Activated CD8-positive, alpha-beta memory T cell treated with anti-CD3 and anti-CD28 coated beads, Interleukin-2, amount 50 U/mL, for 24 hours (primary cell): ENCODE results near the gene NUP188.

Source experiments
- DNase-seq: peaks from one replicate; pipeline ENCODE4 v3.0.0-alpha.2; 2020; ENCODE audit errors: extremely low read depth

NUP188 gene

GRCh38 chr9:129007766-129008468, 60.4 kb downstream of the NUP188 start:
- DNase-seq: no peak

- no peak for DNase-seq
Measured at GRCh38 chr9:129008469-129008965, 61.0 kb downstream of the NUP188 start.

GRCh38 chr9:129008986-129009583, 61.6 kb downstream of the NUP188 start:
- DNase-seq: no peak

- no peak for DNase-seq
Measured at GRCh38 chr9:129009584-129010141, 62.2 kb downstream of the NUP188 start.

DNA sequence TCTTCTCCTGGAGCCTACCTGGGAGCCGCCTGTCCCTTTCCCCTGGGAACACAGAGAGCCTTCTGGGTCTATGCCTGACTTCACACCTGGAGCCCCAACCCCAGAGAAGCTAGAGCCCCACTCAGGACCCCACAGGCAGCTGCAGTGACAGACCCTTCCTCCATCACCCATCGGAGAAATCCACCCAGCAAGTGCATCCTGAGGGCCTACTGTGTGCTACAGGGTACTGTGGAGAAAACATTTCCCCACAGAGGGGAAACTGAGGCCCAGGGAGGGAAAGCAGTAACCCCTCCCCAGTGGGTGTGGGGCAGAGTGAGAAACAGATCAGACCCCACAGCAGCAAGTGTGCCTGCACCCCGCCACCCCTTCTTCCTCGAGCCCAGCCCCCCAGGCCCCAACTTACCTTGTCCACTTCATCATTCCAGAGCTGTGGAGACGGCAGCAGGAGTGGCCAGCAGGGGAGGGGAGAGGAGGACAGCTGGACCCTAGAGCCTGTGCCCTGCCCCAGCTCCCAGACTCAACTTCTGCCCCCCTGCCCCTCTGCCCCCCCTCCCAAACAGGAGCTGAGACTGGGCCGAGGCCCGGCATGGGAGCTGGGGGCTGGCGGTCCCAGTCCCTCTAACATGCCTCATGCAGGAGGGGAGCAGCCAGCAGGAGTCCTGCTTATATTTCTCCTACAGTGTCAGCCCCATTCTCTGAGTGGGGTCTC, 62.9 kb downstream of the NUP188 start:
- DNase-seq: no peak

- DNase-seq: no peak
Measured at GRCh38 chr9:129011170-129011569, 63.7 kb downstream of the NUP188 start.

DNA sequence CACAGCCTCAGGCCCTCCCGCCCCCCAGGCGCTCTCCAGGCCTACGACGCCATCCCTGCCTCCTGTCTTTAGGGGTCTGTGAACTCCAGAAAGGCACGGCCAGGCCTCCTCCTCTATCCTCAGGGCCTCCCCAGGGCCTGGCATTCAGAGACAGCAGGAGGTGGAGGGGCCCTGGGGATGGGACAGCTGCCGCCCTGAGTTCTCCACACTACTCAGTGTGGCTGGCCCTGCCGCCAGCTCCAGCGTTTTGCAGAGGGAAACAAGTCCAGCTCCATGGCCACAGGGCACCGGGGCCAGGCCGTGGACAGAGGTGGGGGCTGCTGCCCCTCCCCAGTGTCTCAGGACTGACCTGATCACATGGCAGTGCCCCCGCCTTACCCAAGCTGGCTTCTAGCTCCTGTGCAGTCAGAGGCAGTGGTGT, 64.3 kb downstream of the NUP188 start:
- DNase-seq: no peak

GRCh38 chr9:129012343-129012742, 64.8 kb downstream of the NUP188 start:
- no peak for DNase-seq

DNA sequence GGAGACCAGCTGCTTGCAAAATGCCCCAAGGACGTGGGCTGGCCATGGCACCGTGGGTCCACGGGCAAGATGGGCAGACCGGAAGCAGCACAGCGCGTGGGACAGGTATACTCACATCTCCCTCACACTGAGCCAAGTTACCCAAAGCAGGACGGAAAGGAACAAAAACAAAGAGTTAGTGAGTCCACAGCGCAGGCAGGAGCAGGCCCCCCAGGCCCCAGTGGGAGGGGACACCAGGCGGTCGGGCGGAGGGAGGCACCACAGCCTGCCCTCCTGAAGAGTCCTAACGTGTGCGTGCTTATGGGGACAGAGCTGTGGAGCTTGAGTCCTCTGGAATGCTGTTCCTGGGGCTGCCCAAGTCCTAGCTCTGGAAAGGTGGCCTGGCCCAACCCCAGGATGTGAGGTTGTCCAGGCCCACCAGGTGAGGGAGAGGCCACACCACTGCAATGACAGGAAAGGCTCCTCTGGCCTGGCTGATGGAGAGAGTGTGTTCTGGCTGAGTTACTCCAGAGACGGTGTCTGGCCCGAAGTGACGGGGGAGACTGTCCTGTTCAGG, 65.5 kb downstream of the NUP188 start:
- DNase-seq: no peak

GRCh38 chr9:129013674-129014073, 66.2 kb downstream of the NUP188 start:
- no peak for DNase-seq

- no peak for DNase-seq
Measured at GRCh38 chr9:129014124-129014523, 66.6 kb downstream of the NUP188 start.

GRCh38 chr9:129014608-129015007, 67.1 kb downstream of the NUP188 start:
- no peak for DNase-seq

DNA sequence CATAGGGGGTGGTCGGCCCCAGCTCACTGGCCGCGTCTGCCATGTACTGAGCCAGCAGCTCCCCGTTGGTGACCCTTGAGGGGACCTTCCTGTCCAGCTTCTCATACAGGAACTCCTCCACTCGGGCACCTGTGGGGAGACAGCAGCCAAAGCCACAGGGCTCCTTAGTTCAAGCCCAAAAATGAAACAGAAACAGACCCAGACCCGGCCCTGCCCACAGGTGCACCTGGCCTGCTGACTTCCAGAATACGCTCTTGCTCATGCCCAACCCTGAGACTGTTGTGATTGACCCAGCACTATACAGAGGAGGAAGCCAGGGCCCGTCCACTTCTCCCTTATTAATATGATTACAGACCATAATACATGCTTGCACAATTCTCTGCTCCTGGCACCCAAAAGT, 73.6 kb downstream of the NUP188 start:
- DNase-seq: no peak

GRCh38 chr9:129022037-129022436, 74.5 kb downstream of the NUP188 start:
- no peak for DNase-seq

DNA sequence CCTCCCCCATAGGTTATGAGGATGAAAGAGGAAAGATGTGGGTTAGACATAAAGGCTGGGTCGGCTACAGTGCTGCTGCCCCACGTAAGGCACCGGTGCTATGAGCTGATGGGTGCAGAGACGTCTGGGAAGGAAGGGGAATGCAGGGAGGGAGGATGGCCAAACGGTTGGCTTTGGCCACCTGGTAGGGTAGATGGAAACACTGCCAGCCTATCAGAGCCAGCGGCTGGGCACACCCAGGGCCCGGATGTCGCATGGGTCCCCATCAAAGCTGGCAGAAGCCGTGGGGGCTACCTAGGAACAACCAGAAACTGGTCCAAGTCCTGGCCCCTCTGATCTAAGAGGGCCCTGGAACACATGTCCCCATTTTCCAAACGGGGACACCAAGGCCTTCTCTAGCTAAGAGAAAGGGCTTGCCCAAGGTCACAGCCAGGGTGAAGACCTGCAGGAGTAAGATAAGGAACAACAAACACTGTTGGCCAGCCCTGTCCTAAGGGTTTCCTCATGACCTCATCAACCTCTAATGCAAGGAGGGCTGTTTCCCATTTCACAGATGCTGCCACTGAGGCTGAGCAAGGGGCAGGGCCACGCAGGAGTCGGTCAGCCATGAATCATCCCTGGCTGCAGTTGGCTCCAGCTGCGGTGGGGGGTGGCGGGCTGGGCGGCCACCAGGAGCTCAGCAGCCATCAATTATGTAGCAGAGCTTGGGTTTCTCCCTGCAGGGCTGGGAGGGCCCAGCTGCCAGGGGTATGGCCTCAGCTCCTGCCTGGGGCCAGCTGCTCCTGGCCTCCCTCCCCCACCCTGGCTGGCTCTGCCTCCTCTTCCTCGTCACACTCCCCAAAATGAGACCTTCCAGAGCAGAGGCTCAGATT, 75.8 kb downstream of the NUP188 start:
- DNase-seq: no peak

GRCh38 chr9:129023908-129024233, 76.4 kb downstream of the NUP188 start:
- no peak for DNase-seq

- DNase-seq: no peak
Measured at GRCh38 chr9:129026442-129027223, 79.1 kb downstream of the NUP188 start.

DNA sequence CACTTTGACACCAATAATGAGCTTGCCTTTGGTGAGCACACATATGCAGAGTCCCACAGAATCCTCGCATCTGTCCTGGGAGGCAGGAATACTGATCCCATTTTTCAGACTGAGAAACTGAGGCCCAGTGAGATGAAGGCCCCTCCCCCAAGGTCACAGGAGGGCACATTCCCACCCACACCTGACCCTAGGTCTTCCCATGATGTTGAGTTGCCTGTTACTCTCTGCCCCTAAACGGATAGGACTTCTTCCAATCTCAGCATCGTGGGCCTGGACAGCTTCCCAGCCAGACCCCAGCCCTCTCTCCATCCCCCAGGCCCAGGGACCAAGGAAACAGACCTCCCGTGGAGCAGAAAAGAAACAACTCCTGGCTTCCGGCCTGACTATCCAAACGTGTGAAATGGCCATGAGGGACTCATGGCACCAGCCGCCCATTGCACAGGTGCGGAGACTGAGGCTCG, 79.8 kb downstream of the NUP188 start:
- no peak for DNase-seq

DNA sequence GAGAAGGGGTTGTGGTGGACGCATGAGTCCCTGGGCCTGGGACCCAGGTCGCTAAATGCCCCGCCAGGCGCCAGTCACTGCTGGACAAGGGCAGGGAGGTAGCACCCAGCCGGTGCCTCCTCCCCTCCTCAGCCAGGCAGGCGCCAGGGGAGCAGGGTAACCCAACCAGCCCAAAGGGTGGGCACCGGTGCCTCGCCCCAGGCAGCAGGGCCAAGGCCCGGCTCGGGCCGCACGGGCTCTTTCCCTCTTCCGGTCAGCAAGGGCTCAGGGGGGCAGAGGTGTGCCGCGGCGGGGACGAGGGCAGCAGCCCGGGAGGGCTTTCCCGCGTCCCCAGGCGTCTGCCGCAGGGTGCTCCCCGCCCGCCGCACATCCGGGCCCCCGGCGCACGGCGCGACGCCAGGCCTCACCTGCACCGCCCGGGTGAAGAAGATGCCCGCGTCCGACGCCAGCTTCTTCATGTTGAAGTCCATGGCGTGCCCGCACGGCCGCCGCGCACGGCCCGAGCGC, 80.2 kb downstream of the NUP188 start:
- DNase-seq: no peak
